HG02943 (cell line): ENCODE measurements around the gene THAP9.
"Not testable (repeated sequence)": the region's sequence is repeated elsewhere in the genome, so short reads cannot be mapped to it uniquely, and the experiment has no call there.

Experiments
- ATAC-seq: cut with Tn5 transposase; IDR thresholded peaks from one replicate; pipeline ENCODE4 v1.9.1; 2021; ENCODE audit warnings: mild to moderate bottlenecking, low read depth, moderate library complexity; ENCODE audit not compliant: unreplicated experiment

The THAP9 gene

GRCh38 chr4:82893942-82894341 lies 6.6 kb upstream of the THAP9 start:
- ATAC-seq, result no peak

- no peak for ATAC-seq
Observed at GRCh38 chr4:82896755-82897154, 3.8 kb upstream of the THAP9 start.

- no peak for ATAC-seq
Observed at GRCh38 chr4:82898322-82899243, 2.0 kb upstream of the THAP9 start.

GRCh38 chr4:82899374-82900065 lies 1.0 kb upstream of the THAP9 start:
- no peak for ATAC-seq

GRCh38 chr4:82900066-82900410 lies 497 bp upstream of the THAP9 start:
- peak; percentile 11 for ATAC-seq

GRCh38 chr4:82901183-82901718 lies 716 bp downstream of the THAP9 start:
- ATAC-seq, result peak; percentile 0

GRCh38 chr4:82903737-82904136 lies 3.2 kb downstream of the THAP9 start:
- no peak for ATAC-seq

- ATAC-seq, result peak; percentile 44
Observed at GRCh38 chr4:82905205-82905604, 4.7 kb downstream of the THAP9 start.

- no peak for ATAC-seq
Observed at GRCh38 chr4:82906469-82906868, 5.9 kb downstream of the THAP9 start.

GRCh38 chr4:82909326-82909725 lies 8.8 kb downstream of the THAP9 start:
- ATAC-seq, result no peak

GRCh38 chr4:82913305-82913704 lies 12.8 kb downstream of the THAP9 start:
- ATAC-seq, result no peak

- ATAC-seq, result not testable (repeated sequence)
Observed at GRCh38 chr4:82913968-82914367, 13.4 kb downstream of the THAP9 start.

- ATAC-seq, result no peak
Observed at GRCh38 chr4:82918091-82918490, 17.6 kb downstream of the THAP9 start.

GRCh38 chr4:82919386-82919785 lies 18.9 kb downstream of the THAP9 start:
- no peak for ATAC-seq

GRCh38 chr4:82921795-82922194 lies 21.3 kb downstream of the THAP9 start:
- ATAC-seq, result no peak

- no peak for ATAC-seq
Observed at GRCh38 chr4:82930848-82931755, 30.6 kb downstream of the THAP9 start.

GRCh38 chr4:82934441-82934840 lies 33.9 kb downstream of the THAP9 start:
- no peak for ATAC-seq

- no peak for ATAC-seq
Observed at GRCh38 chr4:82939414-82939813, 38.9 kb downstream of the THAP9 start.

GRCh38 chr4:82947498-82947897 lies 47.0 kb downstream of the THAP9 start:
- ATAC-seq, result no peak

GRCh38 chr4:82948647-82949204 lies 48.2 kb downstream of the THAP9 start:
- ATAC-seq, result no peak
